Prostate gland (tissue), 2 donors: ENCODE data around the gene PPP1R11. TPM values are rescaled to one million over a fixed set of nuclear protein-coding genes. Genes with fewer than 3 reads are reported as not detected.

ENCODE experiments used
- DNase-seq: peaks from one replicate; pipeline ENCODE4 v3.0.0-alpha.2; 2019; ENCODE audit warnings: low spot score
- H3K27ac ChIP-seq, 2 donors: fragments of 200-600 bp; sonication (generic); 2 replicates each; pipeline ENCODE4 v1.5.1; 2017 to 2019
- H3K27me3 ChIP-seq: fragments of 200-600 bp; sonication (generic); replicated peaks from 2 replicates; pipeline ENCODE4 v1.5.1; 2019; ENCODE audit not compliant: insufficient read depth
- H3K36me3 ChIP-seq, 2 donors: fragments of 200-600 bp; sonication (generic); 1 replicate in 1 of 2; 2 replicates in 1 of 2; pipeline versions ENCODE4 v1.5.1 to v1.8.1; 2017 to 2019
- H3K4me1 ChIP-seq: fragments of 200-600 bp; sonication (generic); replicated peaks from 2 replicates; pipeline ENCODE4 v1.5.1; 2019
- H3K4me3 ChIP-seq, 2 donors: fragments of 200-600 bp; sonication (generic); 2 replicates each; pipeline ENCODE4 v1.5.1; 2017 to 2019
- H3K9me3 ChIP-seq: fragments of 200-600 bp; sonication (generic); 2 replicates; pipeline ENCODE4 v1.5.1; 2017
- POLR2A ChIP-seq: fragments of 450-650 bp; IDR thresholded peaks from one replicate; pipeline ENCODE4 v1.6.1; 2016; ENCODE audit warnings: antibody characterized with exemption, mild to moderate bottlenecking
- POLR2AphosphoS5 ChIP-seq: sonication (generic); formaldehyde crosslinking; IDR thresholded peaks from one replicate; pipeline ENCODE4 v1.6.1; 2017; ENCODE audit warnings: antibody characterized with exemption
- WGBS: methylation state at CpG from one replicate; pipeline ENCODE4 v1.1.5; 2018; 5-methylcytosine and 5-hydroxymethylcytosine counted together
- intact Hi-C: fragments of 100-400 bp; cut with DNase I; formaldehyde crosslinking; loops from one replicate; pipeline ENCODE4 v1.14.2; 2022
- total RNA-seq, 2 donors: library from RNA; depleted of rRNA; stranded (reverse); fragments of >200 nt; gene quantifications; one replicate each; pipeline ENCODE4 v1.1.0, GENCODE V29; 2016
- TF ChIP-seq, protein P1 (sequence below), 4 experiments: fragments of 200-600 bp in 2 of 4; fragments of 450-650 bp in 2 of 4; sonication (generic) in 2 of 4; IDR thresholded peaks; 1 replicate in 3 of 4; 2 replicates in 1 of 4; pipeline ENCODE4 v1.5.1; 2016 to 2019; ENCODE audit warnings: antibody characterized with exemption in 4 of 4, mild to moderate bottlenecking in 2 of 4, moderate library complexity in 2 of 4

PPP1R11 gene
- total RNA-seq, 2 donors from 2014 or later = 49.7 to 59.3 TPM

DNA sequence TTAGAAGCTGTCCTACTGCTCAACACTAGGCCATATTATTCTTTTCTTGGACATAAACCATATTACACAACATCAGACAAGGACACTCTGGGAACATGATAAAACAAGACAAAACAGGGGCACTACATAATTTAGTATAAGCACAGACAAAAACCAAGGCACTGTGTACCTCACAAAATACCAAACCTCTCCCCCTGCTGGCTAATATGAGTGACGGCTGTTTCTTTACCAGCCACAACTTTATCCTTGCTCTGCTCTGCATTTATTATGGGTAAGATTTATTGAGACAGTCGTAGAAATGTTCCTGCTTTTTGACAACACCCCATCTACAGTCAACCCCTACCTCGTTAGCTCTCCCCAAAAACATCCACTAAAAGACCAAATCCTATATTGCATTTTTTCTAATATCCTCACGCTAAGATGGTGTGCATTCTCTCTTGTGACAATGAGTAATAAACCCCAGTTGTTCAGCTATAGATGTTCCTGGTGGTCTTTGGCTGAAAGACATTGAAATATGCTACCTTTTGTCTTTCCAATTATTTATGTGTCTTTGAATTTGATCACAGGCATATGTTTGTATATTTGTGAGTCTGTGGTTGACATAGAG lies 29.7 kb upstream of the PPP1R11 start:
- 46% methylated on average over 4 of the region's 4 CpGs for WGBS

DNA sequence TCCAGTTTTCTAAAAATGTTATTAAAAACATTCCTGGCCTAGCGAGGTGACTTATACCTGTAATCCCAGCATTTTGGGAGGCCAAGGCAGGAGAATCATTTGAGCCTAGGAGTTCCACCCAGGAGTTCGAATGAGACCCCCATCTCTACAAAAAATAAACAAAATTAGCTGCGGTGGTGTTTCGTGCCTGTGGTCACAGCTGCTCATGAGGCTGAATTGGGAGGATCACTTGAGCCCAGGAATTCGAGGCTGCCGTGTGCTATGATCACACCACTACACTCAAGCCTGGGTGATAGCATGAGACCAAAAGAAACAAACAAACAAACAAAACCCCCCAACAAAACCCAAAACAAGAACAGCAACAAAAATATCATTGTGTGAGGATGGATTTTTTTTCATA lies 25.8 kb upstream of the PPP1R11 start:
- no peaks in the 10 kb centered on the region for H3K4me1 ChIP-seq
- intact Hi-C loops = no loop called here

More for the DNA sequence above, 29.7 kb upstream of the PPP1R11 start:
- no peak for DNase-seq
- H3K27ac ChIP-seq = no peak overlapping the region
- intact Hi-C loops = no loop called here
- H3K36me3 ChIP-seq = no peaks in the 10 kb centered on the region
- H3K4me3 ChIP-seq = no peak overlapping the region
- TF ChIP-seq, protein P1, sequence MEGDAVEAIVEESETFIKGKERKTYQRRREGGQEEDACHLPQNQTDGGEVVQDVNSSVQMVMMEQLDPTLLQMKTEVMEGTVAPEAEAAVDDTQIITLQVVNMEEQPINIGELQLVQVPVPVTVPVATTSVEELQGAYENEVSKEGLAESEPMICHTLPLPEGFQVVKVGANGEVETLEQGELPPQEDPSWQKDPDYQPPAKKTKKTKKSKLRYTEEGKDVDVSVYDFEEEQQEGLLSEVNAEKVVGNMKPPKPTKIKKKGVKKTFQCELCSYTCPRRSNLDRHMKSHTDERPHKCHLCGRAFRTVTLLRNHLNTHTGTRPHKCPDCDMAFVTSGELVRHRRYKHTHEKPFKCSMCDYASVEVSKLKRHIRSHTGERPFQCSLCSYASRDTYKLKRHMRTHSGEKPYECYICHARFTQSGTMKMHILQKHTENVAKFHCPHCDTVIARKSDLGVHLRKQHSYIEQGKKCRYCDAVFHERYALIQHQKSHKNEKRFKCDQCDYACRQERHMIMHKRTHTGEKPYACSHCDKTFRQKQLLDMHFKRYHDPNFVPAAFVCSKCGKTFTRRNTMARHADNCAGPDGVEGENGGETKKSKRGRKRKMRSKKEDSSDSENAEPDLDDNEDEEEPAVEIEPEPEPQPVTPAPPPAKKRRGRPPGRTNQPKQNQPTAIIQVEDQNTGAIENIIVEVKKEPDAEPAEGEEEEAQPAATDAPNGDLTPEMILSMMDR (IDR thresholded peaks at IDR 0.05) = peak in 2 of 4 experiments; percentile 24 to 39
- TF ChIP-seq POLR2AphosphoS5 (no peak), POLR2A (no peak)
- H3K27me3 ChIP-seq = no peaks in the 10 kb centered on the region
- H3K9me3 ChIP-seq = no peaks in the 10 kb centered on the region
- H3K4me1 ChIP-seq = no peaks in the 10 kb centered on the region

DNA sequence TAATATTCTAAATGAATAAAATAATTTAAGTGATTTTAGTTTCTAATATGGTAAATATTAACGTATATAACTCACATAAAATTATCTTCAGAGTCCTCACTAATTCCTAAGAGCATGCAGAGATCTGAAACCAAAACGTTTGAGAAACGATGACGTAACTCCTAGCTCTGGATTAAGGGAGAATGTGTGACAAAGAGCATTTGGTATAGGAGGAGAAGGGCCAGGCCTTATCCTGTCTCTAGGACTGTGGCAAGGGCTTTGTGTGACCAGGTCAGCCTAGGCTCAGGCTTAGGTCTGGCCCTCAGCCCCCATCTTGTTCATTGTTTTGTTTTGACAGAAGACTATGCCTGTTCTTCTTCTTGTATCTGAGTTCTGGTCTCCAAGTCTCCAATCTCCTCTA lies 25.2 kb upstream of the PPP1R11 start:
- Histone ChIP-seq H3K4me3 (no peak overlapping the region), H3K27ac (no peak overlapping the region), H3K27me3 (no peaks in the 10 kb centered on the region), H3K4me1 (no peaks in the 10 kb centered on the region), H3K36me3 (no peaks in the 10 kb centered on the region), H3K9me3 (no peaks in the 10 kb centered on the region)
- WGBS = 77% methylated on average over 4 of the region's 4 CpGs
- intact Hi-C loops = no loop called here
- no peak for DNase-seq
- no peak for TF ChIP-seq POLR2AphosphoS5
- TF ChIP-seq, protein P1 (IDR thresholded peaks at IDR 0.05) = no peak

More for the DNA sequence above, 25.8 kb upstream of the PPP1R11 start:
- H3K4me3 ChIP-seq = no peak overlapping the region
- H3K9me3 ChIP-seq = no peaks in the 10 kb centered on the region
- no peaks in the 10 kb centered on the region for H3K36me3 ChIP-seq
- H3K27me3 ChIP-seq = no peaks in the 10 kb centered on the region
- no peak for DNase-seq
- 94% methylated on average over 6 of the region's 6 CpGs for WGBS
- H3K27ac ChIP-seq = no peak overlapping the region
- TF ChIP-seq, protein P1 (IDR thresholded peaks at IDR 0.05) = no peak
- TF ChIP-seq POLR2AphosphoS5 = no peak
- TF ChIP-seq POLR2A = no peak

DNA sequence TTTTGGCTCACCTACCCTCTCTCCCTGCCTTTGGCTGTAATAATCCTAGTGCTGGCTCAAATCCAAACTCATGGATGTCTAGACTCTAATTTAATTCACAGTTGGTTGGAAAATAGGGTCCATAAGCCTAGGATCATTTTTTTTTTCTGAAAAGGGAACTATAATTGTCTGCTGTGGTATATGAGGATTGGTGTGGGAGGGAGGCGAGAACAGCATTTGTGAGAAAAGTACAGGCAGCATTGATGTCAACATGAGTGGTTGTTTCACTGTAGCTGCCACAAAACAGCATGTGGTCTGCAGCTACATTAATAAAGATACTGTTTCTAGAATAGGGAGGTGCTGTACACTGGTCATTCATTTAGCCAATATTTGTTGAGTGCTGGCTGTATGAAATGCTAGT lies 24.5 kb upstream of the PPP1R11 start:
- WGBS = 100% methylated on average over 1 of the region's 1 CpG
- H3K4me1 ChIP-seq = no peaks in the 10 kb centered on the region

DNA sequence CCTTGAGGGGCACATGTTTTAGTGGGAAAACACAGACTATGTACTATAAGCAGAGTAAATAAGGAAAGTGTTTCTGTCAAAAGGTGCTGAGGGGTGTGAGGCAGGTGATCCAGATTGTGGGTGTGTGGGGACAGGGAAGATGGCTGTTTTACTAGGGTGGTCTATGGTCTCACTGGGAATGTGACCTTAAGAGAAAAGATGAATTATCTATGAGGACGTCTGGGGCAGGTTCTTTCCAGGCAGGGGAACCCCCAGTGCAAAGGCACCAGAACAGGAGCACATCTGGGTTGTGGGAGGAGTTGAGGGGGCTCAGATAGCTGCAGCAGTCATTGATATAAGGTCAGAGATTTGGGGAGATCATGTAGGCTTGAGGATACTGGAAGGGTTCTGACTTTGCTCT lies 24.1 kb upstream of the PPP1R11 start:
- DNase-seq = no peak
- H3K27ac ChIP-seq = no peak overlapping the region
- no peaks in the 10 kb centered on the region for H3K4me1 ChIP-seq
- WGBS = 20% methylated on average over 1 of the region's 1 CpG
- intact Hi-C loops = no loop called here
- H3K36me3 ChIP-seq = no peaks in the 10 kb centered on the region
- no peaks in the 10 kb centered on the region for H3K27me3 ChIP-seq
- no peaks in the 10 kb centered on the region for H3K9me3 ChIP-seq
- no peak overlapping the region for H3K4me3 ChIP-seq
- TF ChIP-seq POLR2AphosphoS5 (no peak), POLR2A (no peak)
- TF ChIP-seq, protein P1 (IDR thresholded peaks at IDR 0.05) = no peak

More for the DNA sequence above, 24.5 kb upstream of the PPP1R11 start:
- no peaks in the 10 kb centered on the region for H3K27me3 ChIP-seq
- DNase-seq = no peak
- no peaks in the 10 kb centered on the region for H3K36me3 ChIP-seq
- intact Hi-C loops = no loop called here
- no peak overlapping the region for H3K27ac ChIP-seq
- no peak overlapping the region for H3K4me3 ChIP-seq
- TF ChIP-seq POLR2A (no peak), POLR2AphosphoS5 (no peak)
- TF ChIP-seq, protein P1 (IDR thresholded peaks at IDR 0.05) = no peak
- no peaks in the 10 kb centered on the region for H3K9me3 ChIP-seq
